KMS-11 (cell line): ENCODE results near the gene TMEM200A.

ENCODE experiments used
- H2AFZ ChIP-seq: fragments of 200-600 bp; sonication (generic); 2 replicates; pipeline ENCODE4 v1.6.1; 2016; ENCODE audit warnings: antibody characterized with exemption, mixed run types, low read depth
- H3K27ac ChIP-seq: fragments of 200-600 bp; sonication (generic); 2 replicates; pipeline ENCODE4 v1.6.1; 2016; ENCODE audit warnings: mild to moderate bottlenecking, mixed run types
- H3K27me3 ChIP-seq: fragments of 200-600 bp; sonication (generic); 2 replicates; pipeline ENCODE4 v1.6.1; 2017; ENCODE audit warnings: mild to moderate bottlenecking, low read depth, mixed run types, moderate library complexity; ENCODE audit not compliant: insufficient read depth
- H3K36me3 ChIP-seq: fragments of 200-600 bp; sonication (generic); 2 replicates; pipeline ENCODE4 v1.6.1; 2017; ENCODE audit warnings: mild to moderate bottlenecking, mixed run types; ENCODE audit not compliant: insufficient read depth
- H3K4me1 ChIP-seq: fragments of 200-600 bp; sonication (generic); 2 replicates; pipeline ENCODE4 v1.6.1; 2016; ENCODE audit warnings: mild to moderate bottlenecking, low read depth, mixed run types; ENCODE audit not compliant: poor library complexity, severe bottlenecking
- H3K4me2 ChIP-seq: fragments of 200-600 bp; sonication (generic); 2 replicates; pipeline ENCODE4 v1.7.0; 2016; ENCODE audit warnings: mild to moderate bottlenecking, mixed run types
- H3K4me3 ChIP-seq: fragments of 200-600 bp; sonication (generic); IDR thresholded peaks from 2 replicates; pipeline ENCODE4 v1.6.1; 2017; ENCODE audit warnings: low read depth, low read length, mixed read lengths; ENCODE audit not compliant: insufficient read depth
- H3K79me2 ChIP-seq: fragments of 200-600 bp; sonication (generic); 2 replicates; pipeline ENCODE4 v1.6.1; 2016; ENCODE audit warnings: low read depth, mixed run types; ENCODE audit not compliant: insufficient read depth
- H3K9ac ChIP-seq: fragments of 200-600 bp; sonication (generic); 2 replicates; pipeline ENCODE4 v1.6.1; 2016; ENCODE audit warnings: mild to moderate bottlenecking, mixed run types
- H4K20me1 ChIP-seq: fragments of 200-600 bp; sonication (generic); 2 replicates; pipeline ENCODE4 v1.6.1; 2016; ENCODE audit warnings: mild to moderate bottlenecking, mixed run types; ENCODE audit not compliant: insufficient read depth
- TF ChIP-seq, protein P1 (sequence below): fragments of 200-600 bp; sonication (generic); conservative IDR thresholded peaks from 2 replicates; pipeline ENCODE4 v1.6.1; 2017; ENCODE audit warnings: low read depth, mild to moderate bottlenecking, antibody characterized with exemption, low read length, moderate library complexity, mixed read lengths

The TMEM200A gene

DNA sequence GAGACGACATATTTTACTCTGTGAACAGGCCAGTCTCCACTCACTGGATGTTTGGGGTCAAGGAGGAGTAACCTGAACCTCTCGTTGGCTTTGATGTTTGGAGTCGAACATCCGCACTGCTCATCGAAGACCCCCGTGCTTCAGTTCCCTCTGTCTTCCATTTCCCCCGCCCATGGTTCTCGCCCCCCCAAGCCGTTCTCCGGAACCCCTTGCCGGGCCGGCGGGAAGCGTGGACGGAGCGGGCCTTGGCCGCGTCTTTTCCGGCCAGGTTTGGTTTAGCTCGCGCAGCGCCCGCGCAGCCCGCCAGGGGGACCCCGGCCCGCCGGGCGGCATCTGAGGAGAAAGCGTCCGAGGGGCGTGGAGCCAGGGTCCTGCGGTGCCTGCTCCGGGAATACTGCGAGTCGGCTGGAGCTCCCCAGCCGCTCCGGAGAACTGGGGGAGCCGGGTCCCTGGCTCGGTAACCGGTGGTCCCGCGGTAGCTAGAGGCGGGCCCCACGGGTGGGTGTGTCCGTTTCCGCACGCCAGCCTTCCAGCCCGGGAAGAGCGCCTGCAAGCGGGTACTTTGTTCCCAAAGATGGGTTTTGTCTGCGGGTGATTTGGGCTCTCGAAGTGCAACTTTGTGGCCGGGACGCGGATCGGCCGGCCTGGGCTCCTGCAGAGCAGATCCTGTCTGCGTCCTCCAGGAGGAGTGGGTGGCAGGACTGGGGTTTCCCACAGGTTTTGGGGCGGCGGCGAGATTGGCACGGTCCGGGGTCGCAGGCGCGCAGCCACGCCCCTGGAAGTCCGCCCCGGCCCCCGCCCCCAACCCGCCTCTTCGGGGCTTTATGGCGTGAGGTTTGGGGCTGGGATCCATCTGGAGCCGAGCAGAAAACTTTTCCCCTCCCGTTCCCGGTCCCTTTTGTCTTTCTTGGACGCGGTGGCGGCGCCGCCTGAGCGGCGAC, at the start of gene TMEM200A:
Gene TMEM200A, plus strand, starts transcription at position 852 of the 941 bp plus-strand sequence. CDS start 74,406 bp downstream, outside the sequence.
- Histone ChIP-seq H4K20me1 (no peaks in the 10 kb centered on the region), H2AFZ (no peak within 1 kb of the TSS), H3K4me1 (peaks cover 6% of the 10 kb centered on the region), H3K36me3 (no peaks in the 10 kb centered on the region), H3K27me3 (no peaks in the 10 kb centered on the region), H3K4me2 (no peak within 1 kb of the TSS), H3K9ac (no peak within 1 kb of the TSS), H3K4me3 (no peak within 1 kb of the TSS), H3K27ac (no peak within 1 kb of the TSS), H3K79me2 (no peaks in the 10 kb centered on the region)
- TF ChIP-seq, protein P1, sequence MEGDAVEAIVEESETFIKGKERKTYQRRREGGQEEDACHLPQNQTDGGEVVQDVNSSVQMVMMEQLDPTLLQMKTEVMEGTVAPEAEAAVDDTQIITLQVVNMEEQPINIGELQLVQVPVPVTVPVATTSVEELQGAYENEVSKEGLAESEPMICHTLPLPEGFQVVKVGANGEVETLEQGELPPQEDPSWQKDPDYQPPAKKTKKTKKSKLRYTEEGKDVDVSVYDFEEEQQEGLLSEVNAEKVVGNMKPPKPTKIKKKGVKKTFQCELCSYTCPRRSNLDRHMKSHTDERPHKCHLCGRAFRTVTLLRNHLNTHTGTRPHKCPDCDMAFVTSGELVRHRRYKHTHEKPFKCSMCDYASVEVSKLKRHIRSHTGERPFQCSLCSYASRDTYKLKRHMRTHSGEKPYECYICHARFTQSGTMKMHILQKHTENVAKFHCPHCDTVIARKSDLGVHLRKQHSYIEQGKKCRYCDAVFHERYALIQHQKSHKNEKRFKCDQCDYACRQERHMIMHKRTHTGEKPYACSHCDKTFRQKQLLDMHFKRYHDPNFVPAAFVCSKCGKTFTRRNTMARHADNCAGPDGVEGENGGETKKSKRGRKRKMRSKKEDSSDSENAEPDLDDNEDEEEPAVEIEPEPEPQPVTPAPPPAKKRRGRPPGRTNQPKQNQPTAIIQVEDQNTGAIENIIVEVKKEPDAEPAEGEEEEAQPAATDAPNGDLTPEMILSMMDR: 0 out of 2 replicates have a peak, but pooled peaks have one; percentile 22

DNA sequence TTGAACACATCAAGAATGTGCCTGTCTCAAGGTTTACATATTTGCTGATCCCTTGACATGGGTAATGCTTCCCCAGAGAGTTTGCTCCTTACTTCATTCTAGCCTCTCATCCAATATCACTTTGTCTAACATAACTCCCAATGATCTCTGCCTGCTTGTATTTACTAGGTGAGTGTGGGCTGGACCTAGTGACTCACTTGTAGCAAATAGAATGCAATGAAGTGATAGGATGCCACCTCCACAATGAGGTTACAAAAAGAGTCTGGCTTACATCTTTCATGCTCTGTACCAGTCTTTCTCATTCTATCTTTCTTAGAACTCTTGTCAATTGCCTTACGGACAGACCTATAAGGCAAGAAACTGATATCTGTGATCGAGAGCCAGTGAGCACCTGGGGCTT, 44.9 kb upstream of the TMEM200A start:
- Histone ChIP-seq H3K79me2 (no peaks in the 10 kb centered on the region), H2AFZ (no peak overlapping the region), H3K4me3 (no peak overlapping the region), H3K36me3 (no peaks in the 10 kb centered on the region), H3K4me1 (no peaks in the 10 kb centered on the region), H3K4me2 (no peak overlapping the region), H3K27me3 (no peaks in the 10 kb centered on the region), H3K9ac (no peak overlapping the region), H3K27ac (no peak overlapping the region), H4K20me1 (no peaks in the 10 kb centered on the region)
- TF ChIP-seq, protein P1: no peak

DNA sequence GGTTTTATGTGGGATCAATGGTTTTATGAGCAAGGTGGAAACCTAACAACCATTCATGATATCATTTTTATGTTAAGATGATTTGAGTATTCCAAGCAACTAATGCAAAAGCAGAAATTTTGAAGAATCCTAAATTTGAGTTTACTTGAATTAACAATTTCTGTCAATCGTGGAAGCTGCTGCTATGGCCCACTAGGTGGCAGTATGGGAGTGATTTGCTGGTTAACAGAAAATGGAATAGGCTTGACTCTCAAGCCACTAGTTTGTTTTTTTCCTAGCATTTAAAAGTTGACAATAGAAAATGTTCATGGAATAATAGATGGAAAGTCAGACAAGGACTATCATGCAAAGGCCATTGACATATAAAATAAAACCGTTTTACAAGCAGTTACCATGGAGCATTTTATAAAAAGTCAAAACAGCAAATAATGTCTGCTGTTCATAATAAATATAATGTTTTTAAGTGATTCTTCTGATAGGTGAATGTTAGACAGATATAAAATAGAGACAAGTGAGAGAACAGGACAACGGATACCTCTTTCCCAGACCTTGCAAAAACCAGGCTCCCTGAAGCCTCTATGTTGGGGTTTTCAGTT, 43.0 kb upstream of the TMEM200A start:
- H3K4me1 ChIP-seq: no peaks in the 10 kb centered on the region
- TF ChIP-seq, protein P1: peak; percentile 82
- H3K27ac ChIP-seq: no peak overlapping the region
- no peaks in the 10 kb centered on the region for H4K20me1 ChIP-seq
- no peaks in the 10 kb centered on the region for H3K27me3 ChIP-seq
- no peak overlapping the region for H2AFZ ChIP-seq
- no peak overlapping the region for H3K9ac ChIP-seq
- H3K36me3 ChIP-seq: no peaks in the 10 kb centered on the region
- no peak overlapping the region for H3K4me3 ChIP-seq
- H3K4me2 ChIP-seq: no peak overlapping the region
- no peaks in the 10 kb centered on the region for H3K79me2 ChIP-seq

DNA sequence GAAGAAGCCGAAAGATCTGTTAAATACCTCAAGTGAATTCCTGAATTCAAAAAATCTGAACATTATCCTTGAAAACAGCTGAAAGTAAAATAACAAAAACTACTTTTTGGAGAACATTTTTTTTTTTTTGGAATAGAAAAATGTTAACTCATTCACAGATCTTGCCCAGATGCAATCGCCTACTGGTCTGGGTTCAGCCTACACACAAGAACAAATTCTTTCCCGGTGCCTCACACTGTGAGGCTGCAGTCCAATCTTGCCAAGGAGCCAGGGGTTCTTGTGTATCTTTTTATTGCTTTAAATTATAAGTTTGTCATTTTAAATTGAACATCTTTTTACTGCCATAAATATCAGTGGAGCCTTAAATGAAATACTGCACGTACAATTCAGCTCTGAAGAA, 41.2 kb upstream of the TMEM200A start:
- Histone ChIP-seq H4K20me1 (no peaks in the 10 kb centered on the region), H3K9ac (no peak overlapping the region), H3K4me2 (no peak overlapping the region), H3K27ac (no peak overlapping the region), H3K79me2 (no peaks in the 10 kb centered on the region), H3K27me3 (no peaks in the 10 kb centered on the region), H3K4me3 (no peak overlapping the region), H3K36me3 (no peaks in the 10 kb centered on the region), H2AFZ (no peak overlapping the region), H3K4me1 (no peaks in the 10 kb centered on the region)
- TF ChIP-seq, protein P1: no peak
